BLaER1 treated with 17β-estradiol and CSF1 and Interleukin-3, amounts not matched to agents 10 nM and 100 nM (cell line): ENCODE data around the gene ABCC4.
"Not testable (repeated sequence)": the region's sequence is repeated elsewhere in the genome, so short reads cannot be mapped to it uniquely, and the experiment has no call there.

Source experiments
- H3K27ac ChIP-seq, 11 experiments: shearing (Covaris generic); formaldehyde crosslinking; 2 replicates each; pipeline ENCODE4 v1.8.1; 2022
- H3K27me3 ChIP-seq, 11 experiments: shearing (Covaris generic); formaldehyde crosslinking; 2 replicates each; pipeline ENCODE4 v1.8.1; 2022
- H3K36me3 ChIP-seq, 11 experiments: shearing (Covaris generic); formaldehyde crosslinking; 2 replicates each; pipeline ENCODE4 v1.8.1; 2022
- H3K4me1 ChIP-seq, 10 experiments: shearing (Covaris generic); formaldehyde crosslinking; 2 replicates each; pipeline ENCODE4 v1.8.1; 2022
- H3K4me2 ChIP-seq, 11 experiments: shearing (Covaris generic); formaldehyde crosslinking; 2 replicates each; pipeline ENCODE4 v1.8.1; 2022
- H3K4me3 ChIP-seq, 10 experiments: shearing (Covaris generic); formaldehyde crosslinking; 2 replicates each; pipeline ENCODE4 v1.8.1; 2022
- H3K9ac ChIP-seq, 11 experiments: shearing (Covaris generic); formaldehyde crosslinking; 2 replicates each; pipeline ENCODE4 v1.8.1; 2022
- H3K9me3 ChIP-seq, 11 experiments: shearing (Covaris generic); formaldehyde crosslinking; replicated peaks in 1 of 11; 2 replicates each; pipeline ENCODE4 v1.8.1; 2022
- H4K20me1 ChIP-seq, 11 experiments: shearing (Covaris generic); formaldehyde crosslinking; 2 replicates each; pipeline ENCODE4 v1.8.1; 2022
- Cebpa-rat ChIP-seq, 11 experiments: shearing (Covaris generic); IDR thresholded peaks; 2 replicates each; pipeline ENCODE4 v1.8.1; 2022

Gene ABCC4

DNA sequence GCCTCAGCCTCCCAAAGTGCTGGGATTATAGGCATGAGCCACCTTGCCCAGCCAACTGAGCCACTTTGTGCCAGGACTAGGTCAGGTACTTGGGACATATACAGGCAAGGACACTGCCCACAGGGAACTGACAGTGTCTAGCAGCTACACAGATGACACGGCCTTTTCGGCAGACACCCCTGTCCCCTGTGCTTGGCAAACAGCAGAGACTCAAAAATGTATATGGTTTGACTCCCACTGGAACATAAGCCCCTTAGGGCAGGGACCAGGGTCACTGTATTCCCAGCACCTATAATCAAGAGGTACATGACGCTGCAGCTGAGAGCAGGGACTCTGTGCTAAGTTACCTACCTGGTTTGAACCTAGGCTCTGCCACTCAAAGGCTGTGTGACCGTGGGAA lies 16.8 kb downstream of the ABCC4 start:
- H3K27ac ChIP-seq: peak overlapping the region in 1 of 11 experiments; percentile 65; a peak in 2 of 22 replicates

GRCh38 chr13:95279016-95279415 lies 22.2 kb downstream of the ABCC4 start:
- H3K9ac ChIP-seq: no peak overlapping the region
- peaks cover 0 to 6% (median 2%) of the 10 kb centered on the region in 11 experiments; a peak in 4 of 22 replicates for H3K9me3 ChIP-seq
- no peak for TF ChIP-seq Cebpa-rat (IDR thresholded peaks at IDR 0.05)
- peaks cover 0 to 86% (median 10%) of the 10 kb centered on the region in 11 experiments; a peak in 12 of 22 replicates for H4K20me1 ChIP-seq
- H3K4me3 ChIP-seq: no peak overlapping the region
- H3K4me2 ChIP-seq: peak overlapping the region in 10 of 11 experiments; percentile 0 to 81 (median 32); a peak in 12 of 22 replicates
- H3K27me3 ChIP-seq: no peaks in the 10 kb centered on the region
- no peak overlapping the region for H3K27ac ChIP-seq
- H3K4me1 ChIP-seq: peaks cover 34 to 71% (median 53%) of the 10 kb centered on the region in 10 experiments
- peaks cover 0 to 5% (median 0%) of the 10 kb centered on the region in 11 experiments; a peak in 3 of 22 replicates for H3K36me3 ChIP-seq

More for the DNA sequence above, 16.8 kb downstream of the ABCC4 start:
- Histone ChIP-seq H3K9ac (no peak overlapping the region), H3K4me3 (no peak overlapping the region), H3K9me3 (no peaks in the 10 kb centered on the region), H3K36me3 (peaks cover 0 to 12% (median 0%) of the 10 kb centered on the region in 11 experiments; a peak in 6 of 22 replicates), H4K20me1 (peaks cover 0 to 89% (median 7%) of the 10 kb centered on the region in 11 experiments; a peak in 12 of 22 replicates), H3K4me2 (peak overlapping the region in 2 of 11 experiments; percentile 81 to 83; a peak in 5 of 22 replicates), H3K27me3 (no peaks in the 10 kb centered on the region), H3K4me1 (peaks cover 41 to 74% (median 54%) of the 10 kb centered on the region in 10 experiments)
- TF ChIP-seq Cebpa-rat (IDR thresholded peaks at IDR 0.05): no peak

DNA sequence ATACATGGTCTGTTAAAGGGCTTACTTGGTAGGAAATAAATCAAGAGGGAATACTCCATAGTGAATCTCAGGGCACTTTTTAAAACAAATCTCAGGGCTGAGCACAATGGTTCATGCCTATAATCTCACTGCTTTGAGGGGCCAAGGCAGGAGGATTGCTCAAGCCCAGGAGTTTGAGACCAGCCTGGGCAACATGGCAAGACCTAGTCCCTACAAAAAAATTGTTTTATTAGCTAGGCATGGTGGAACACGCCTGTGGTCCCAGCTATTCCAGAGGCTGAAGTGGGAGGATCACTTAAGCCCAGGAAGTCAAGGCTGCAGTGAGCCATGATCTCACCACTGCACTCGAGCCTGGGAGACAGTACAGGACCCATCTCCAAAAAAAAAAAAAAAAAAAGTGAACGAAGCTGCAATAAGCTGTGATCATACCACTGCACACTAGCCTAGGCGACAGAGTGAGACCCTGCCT lies 25.2 kb downstream of the ABCC4 start:
- Histone ChIP-seq H3K9me3 (peaks cover 0 to 16% (median 6%) of the 10 kb centered on the region in 11 experiments; a peak in 4 of 22 replicates), H3K36me3 (peaks cover 0 to 11% (median 5%) of the 10 kb centered on the region in 11 experiments; a peak in 7 of 22 replicates), H3K4me1 (peaks cover 29 to 58% (median 50%) of the 10 kb centered on the region in 10 experiments), H3K27me3 (no peaks in the 10 kb centered on the region), H3K4me3 (no peak overlapping the region), H3K27ac (no peak overlapping the region), H3K4me2 (peak overlapping the region in 9 of 11 experiments; percentile 0 to 65 (median 57); a peak in 17 of 22 replicates), H4K20me1 (peaks cover 0 to 93% (median 10%) of the 10 kb centered on the region in 11 experiments; a peak in 12 of 22 replicates), H3K9ac (no peak overlapping the region)
- no peak for TF ChIP-seq Cebpa-rat (IDR thresholded peaks at IDR 0.05)

DNA sequence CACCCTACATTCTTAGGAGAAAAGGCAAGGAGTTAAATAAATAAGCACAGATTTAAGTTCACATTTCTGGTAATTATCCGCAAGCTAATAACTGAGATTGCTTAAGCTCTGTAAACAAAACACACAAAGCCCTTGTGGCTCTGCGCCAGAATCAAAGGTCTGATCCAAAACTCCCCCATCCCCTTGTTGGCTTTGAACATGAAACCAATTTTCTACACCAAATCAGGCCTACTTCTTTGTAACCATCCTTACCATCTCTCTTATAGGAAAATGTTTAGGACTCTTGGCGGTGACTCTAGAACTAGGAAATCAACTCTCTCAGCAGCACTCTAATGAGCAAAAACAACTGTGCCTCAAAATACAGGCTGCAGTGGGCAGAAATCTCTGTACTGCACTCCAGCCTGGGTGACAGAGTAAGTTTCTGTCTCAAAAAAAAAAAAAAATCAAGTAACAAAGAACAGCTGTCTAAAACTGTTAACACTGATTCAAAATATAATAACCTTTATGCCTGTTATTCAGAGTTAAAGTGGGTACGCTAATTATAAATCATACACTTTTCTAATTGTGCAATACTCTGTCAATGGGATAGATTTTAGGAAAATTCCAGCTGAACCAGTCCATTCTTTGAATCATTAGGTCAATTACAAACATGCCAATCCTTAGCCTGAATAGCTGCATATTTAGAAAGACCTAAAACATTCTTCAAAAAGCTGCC lies 25.8 kb downstream of the ABCC4 start:
- peaks cover 24 to 56% (median 46%) of the 10 kb centered on the region in 10 experiments for H3K4me1 ChIP-seq
- peaks cover 0 to 93% (median 9%) of the 10 kb centered on the region in 11 experiments; a peak in 12 of 22 replicates for H4K20me1 ChIP-seq
- TF ChIP-seq Cebpa-rat (IDR thresholded peaks at IDR 0.05): no peak
- peaks cover 0 to 11% (median 5%) of the 10 kb centered on the region in 11 experiments; a peak in 7 of 22 replicates for H3K36me3 ChIP-seq
- no peak overlapping the region for H3K4me3 ChIP-seq
- no peak overlapping the region for H3K27ac ChIP-seq
- no peak overlapping the region for H3K9ac ChIP-seq
- no peaks in the 10 kb centered on the region for H3K27me3 ChIP-seq
- peaks cover 0 to 21% (median 7%) of the 10 kb centered on the region in 11 experiments; a peak in 4 of 22 replicates for H3K9me3 ChIP-seq
- H3K4me2 ChIP-seq: peak overlapping the region in 2 of 11 experiments; percentile 54 to 59; a peak in 4 of 22 replicates

GRCh38 chr13:95273592-95274132 lies 27.6 kb downstream of the ABCC4 start:
- H3K27me3 ChIP-seq, H3K27ac ChIP-seq, H3K4me3 ChIP-seq, H3K9ac ChIP-seq, H3K4me2 ChIP-seq: not testable (repeated sequence)
- peaks cover 25 to 44% (median 37%) of the 10 kb centered on the region in 10 experiments for H3K4me1 ChIP-seq
- H3K36me3 ChIP-seq: peaks cover 0 to 16% (median 11%) of the 10 kb centered on the region in 11 experiments; a peak in 9 of 22 replicates
- H3K9me3 ChIP-seq: peaks cover 0 to 23% (median 7%) of the 10 kb centered on the region in 11 experiments; a peak in 4 of 22 replicates
- H4K20me1 ChIP-seq: peaks cover 0 to 84% (median 6%) of the 10 kb centered on the region in 11 experiments; a peak in 12 of 22 replicates

DNA sequence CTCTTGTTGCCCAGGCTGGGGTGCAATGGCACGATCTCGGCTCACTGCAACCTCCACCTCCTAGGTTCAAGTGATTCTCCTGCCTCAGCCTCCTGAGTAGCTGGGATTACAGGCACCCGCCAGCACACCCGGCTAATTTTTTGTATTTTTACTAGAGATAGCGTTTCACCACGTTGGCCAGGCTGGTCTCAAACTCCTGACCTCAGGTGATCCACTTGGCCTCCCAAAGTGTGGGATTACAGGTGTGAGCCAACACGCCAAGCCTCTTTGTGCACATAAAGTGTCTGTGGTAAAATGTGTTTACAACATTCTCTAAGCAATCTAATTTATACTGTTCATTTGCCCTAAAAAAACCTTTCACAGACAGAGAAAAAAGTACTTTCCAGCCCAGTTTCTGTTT lies 29.2 kb downstream of the ABCC4 start:
- H4K20me1 ChIP-seq: peaks cover 0 to 68% (median 4%) of the 10 kb centered on the region in 11 experiments; a peak in 10 of 22 replicates
- not testable (repeated sequence) for H3K27me3 ChIP-seq, H3K9ac ChIP-seq, H3K4me3 ChIP-seq, H3K27ac ChIP-seq
- H3K4me2 ChIP-seq: peak overlapping the region; percentile 3 to 56 (median 44); a peak in 17 of 22 replicates
- H3K9me3 ChIP-seq: peaks cover 0 to 32% (median 14%) of the 10 kb centered on the region in 11 experiments; a peak in 13 of 22 replicates
- peaks cover 20 to 38% (median 32%) of the 10 kb centered on the region in 10 experiments for H3K4me1 ChIP-seq
- H3K36me3 ChIP-seq: peaks cover 8 to 28% (median 21%) of the 10 kb centered on the region in 11 experiments; a peak in 16 of 22 replicates

DNA sequence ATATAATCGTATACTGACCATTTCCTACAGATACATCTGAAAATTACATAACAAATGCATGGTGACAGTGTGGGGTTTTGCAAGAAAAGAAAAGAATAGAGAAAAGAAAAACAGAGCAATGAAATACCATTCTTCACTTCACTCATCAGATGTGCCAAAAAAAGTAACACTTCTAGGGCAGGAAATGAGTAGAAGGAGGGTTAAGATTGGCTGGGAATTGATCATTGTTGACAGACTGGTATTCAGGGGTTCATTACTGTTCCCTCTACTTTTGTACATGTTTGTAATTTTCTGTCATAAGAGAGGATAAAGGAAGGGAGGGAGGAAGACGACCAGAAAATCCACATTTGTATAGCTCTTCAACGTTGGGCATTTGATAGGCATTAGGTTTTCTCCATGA lies 31.5 kb downstream of the ABCC4 start:
- Histone ChIP-seq H3K9me3 (peaks cover 5 to 46% (median 19%) of the 10 kb centered on the region in 11 experiments; a peak in 14 of 22 replicates), H3K4me3 (no peak overlapping the region), H3K4me1 (peaks cover 13 to 28% (median 21%) of the 10 kb centered on the region in 10 experiments; a peak in 19 of 20 replicates), H3K9ac (no peak overlapping the region), H3K4me2 (peak overlapping the region in 4 of 11 experiments; percentile 5 to 28 (median 17); a peak in 4 of 22 replicates), H3K27ac (no peak overlapping the region), H4K20me1 (peaks cover 0 to 54% (median 0%) of the 10 kb centered on the region in 11 experiments; a peak in 6 of 22 replicates), H3K27me3 (no peaks in the 10 kb centered on the region), H3K36me3 (peaks cover 23 to 49% (median 37%) of the 10 kb centered on the region in 11 experiments)
- no peak for TF ChIP-seq Cebpa-rat (IDR thresholded peaks at IDR 0.05)

DNA sequence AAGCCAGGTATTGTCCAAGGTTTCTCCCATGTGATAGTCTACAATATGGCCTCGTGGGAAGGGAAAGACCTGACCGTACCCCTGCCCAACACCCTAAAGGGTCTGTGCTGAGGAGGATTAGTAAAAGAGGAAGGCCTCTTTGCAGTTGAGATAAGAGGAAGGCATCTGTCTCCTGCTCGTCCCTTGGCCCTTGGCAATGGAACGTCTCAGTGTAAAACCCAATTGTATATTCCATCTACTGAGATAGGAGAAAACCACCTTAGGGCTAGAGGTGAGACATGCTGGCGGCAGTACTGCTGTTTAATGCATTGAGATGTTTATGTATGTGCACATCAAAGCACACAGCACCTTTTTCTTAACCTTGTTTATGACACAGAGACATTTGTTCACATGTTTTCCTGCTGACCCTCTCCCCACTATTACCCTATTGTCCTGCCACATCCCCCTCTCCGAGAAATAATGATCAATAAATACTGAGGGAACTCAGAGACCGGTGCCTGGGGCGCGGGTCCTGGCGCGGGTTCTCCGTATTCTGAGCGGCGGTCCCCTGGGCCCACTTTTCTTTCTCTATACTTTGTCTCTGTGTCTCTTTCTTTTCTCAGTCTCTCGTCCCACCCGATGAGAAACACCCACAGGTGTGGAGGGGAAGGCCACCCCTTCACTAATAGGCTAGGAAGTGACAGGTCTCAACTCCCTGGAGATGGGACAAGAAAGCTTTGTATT lies 32.7 kb downstream of the ABCC4 start:
- not testable (repeated sequence) for H3K4me3 ChIP-seq, H3K4me2 ChIP-seq, H3K9ac ChIP-seq, H3K27ac ChIP-seq, H3K27me3 ChIP-seq
- H4K20me1 ChIP-seq: peaks cover 0 to 44% (median 0%) of the 10 kb centered on the region in 11 experiments; a peak in 5 of 22 replicates
- H3K36me3 ChIP-seq: peaks cover 23 to 61% (median 42%) of the 10 kb centered on the region in 11 experiments
- H3K4me1 ChIP-seq: peaks cover 13 to 28% (median 21%) of the 10 kb centered on the region in 10 experiments; a peak in 19 of 20 replicates
- H3K9me3 ChIP-seq: peaks cover 5 to 39% (median 14%) of the 10 kb centered on the region in 11 experiments; a peak in 15 of 22 replicates
